ENCODE measurements around the gene CDK18. TPM values are rescaled to one million over a fixed set of nuclear protein-coding genes. Genes with fewer than 3 reads are reported as not detected.

CDK18 gene
- total and polyA plus RNA-seq, 4 donors: 9.7 to 21.0 (median 15.0) TPM

DNA sequence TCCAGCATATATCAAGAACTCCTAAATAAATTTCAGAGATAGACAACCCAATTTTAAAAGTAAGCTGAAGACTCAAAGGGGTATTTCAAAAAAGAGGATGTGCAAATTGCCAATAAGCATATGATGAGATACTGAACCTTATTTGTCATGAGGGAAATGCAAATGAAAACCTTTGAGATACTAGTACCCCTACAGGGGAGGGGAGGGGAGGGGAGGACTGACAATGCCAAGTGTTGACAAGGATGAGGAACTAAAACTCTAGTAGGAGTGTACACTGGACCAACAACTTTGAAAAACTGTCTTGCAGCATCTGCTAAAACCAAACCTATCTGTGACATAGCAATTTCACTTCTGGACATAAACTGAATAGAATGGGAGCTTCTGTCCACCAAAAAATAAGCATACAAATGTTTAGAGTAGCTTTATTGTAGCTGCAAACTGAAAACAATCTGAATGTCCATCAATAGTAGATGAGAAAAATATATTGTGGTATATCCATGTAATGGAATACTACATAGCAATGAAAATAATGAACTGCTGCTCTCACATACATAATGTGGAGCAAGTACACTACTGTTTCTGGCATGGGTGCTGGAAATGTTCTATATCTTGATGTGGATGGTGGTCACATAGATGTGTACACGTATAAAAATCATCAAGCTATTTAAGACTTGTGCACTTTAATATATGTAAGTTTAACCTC, 57.2 kb downstream of the CDK18 start:
- no peaks in the 10 kb centered on the region for H3K36me3 ChIP-seq (ENCODE audit: control insufficient read depth in 4 of 4, insufficient read depth in 4 of 4, low read length in 4 of 4)
- H3K27me3 ChIP-seq (ENCODE audit: control insufficient read depth in 3 of 3, insufficient read depth in 3 of 3, low read length in 2 of 3): peaks cover 0 to 13% (median 2%) of the 10 kb centered on the region in 3 donors
- peaks cover 0 to 2% (median under 1%) of the 10 kb centered on the region in 4 donors for H3K9me3 ChIP-seq (ENCODE audit: control insufficient read depth in 4 of 4, insufficient read depth in 3 of 4, low read length in 3 of 4)
- H3K4me1 ChIP-seq (ENCODE audit: control insufficient read depth in 5 of 5, insufficient read depth in 5 of 5, low read length in 5 of 5): peaks cover 0 to 2% (median 0%) of the 10 kb centered on the region in 5 donors
- H3K9ac ChIP-seq (ENCODE audit: insufficient read depth in 1 of 2, low read length in 2 of 2): no peak overlapping the region
- ATAC-seq (ENCODE audit: insufficient read depth, low FRiP score): no peak
- no peak overlapping the region for H3K4me3 ChIP-seq
- TF ChIP-seq, protein P1, sequence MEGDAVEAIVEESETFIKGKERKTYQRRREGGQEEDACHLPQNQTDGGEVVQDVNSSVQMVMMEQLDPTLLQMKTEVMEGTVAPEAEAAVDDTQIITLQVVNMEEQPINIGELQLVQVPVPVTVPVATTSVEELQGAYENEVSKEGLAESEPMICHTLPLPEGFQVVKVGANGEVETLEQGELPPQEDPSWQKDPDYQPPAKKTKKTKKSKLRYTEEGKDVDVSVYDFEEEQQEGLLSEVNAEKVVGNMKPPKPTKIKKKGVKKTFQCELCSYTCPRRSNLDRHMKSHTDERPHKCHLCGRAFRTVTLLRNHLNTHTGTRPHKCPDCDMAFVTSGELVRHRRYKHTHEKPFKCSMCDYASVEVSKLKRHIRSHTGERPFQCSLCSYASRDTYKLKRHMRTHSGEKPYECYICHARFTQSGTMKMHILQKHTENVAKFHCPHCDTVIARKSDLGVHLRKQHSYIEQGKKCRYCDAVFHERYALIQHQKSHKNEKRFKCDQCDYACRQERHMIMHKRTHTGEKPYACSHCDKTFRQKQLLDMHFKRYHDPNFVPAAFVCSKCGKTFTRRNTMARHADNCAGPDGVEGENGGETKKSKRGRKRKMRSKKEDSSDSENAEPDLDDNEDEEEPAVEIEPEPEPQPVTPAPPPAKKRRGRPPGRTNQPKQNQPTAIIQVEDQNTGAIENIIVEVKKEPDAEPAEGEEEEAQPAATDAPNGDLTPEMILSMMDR (IDR thresholded peaks at IDR 0.05; ENCODE audit: control extremely low read depth, extremely low read depth): no peak
- H3K27ac ChIP-seq (ENCODE audit: low read depth in 1 of 2, low read length in 1 of 2): no peak overlapping the region
- no peak for DNase-seq
- WGBS, 2 donors: 93 to 96% methylated on average over 1 of the region's 1 CpG

DNA sequence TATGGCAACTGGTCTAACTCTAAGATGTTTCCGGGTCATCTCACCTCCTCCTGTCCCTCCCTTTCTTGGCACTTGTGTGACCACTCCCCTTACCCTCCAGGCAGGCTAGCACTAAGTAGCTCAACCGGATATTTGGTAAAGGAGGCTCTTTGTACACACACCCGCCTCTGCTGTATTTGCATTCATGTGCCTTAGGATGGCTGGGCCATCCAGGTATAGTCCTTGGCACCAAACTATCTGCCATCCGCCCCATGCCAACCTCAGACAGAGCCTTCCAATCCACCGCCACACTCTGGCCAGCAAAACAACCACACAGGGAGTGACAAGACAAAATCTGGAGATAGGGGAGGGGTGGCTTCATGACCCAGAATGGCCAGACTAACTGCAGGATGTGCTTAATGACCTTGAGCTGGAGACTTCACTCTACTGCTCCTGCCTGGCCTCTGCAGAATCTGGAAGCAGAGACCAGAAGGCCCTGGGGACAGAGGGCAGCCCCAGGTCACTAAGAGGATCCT, 59.5 kb downstream of the CDK18 start:
- peak; percentile 45 for ATAC-seq (ENCODE audit: insufficient read depth, low FRiP score)
- TF ChIP-seq, protein P1 (IDR thresholded peaks at IDR 0.05; ENCODE audit: control extremely low read depth, extremely low read depth): no peak
- WGBS, 2 donors: 51 to 52% methylated on average over 5 of the region's 5 CpGs

DNA sequence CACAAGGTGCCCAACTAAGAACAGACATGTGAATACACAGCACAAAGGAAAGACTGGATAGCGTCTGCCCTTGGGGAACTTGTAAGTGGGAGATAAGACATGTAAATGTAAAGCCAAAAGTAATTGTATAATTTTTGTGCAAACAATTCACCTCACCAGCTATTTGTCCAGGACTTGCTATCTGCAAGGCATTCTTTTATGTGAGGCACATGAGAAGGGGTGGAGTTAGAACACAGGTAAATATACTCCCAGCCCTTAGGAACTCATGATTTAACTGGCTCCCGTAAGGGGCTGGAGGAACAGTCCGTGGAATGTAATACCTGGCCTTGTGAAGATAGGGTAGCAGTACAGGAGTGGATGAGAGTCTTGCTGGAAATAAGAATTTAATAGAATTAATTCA, 61.3 kb downstream of the CDK18 start:
- ATAC-seq (ENCODE audit: insufficient read depth, low FRiP score) (no peak), DNase-seq (peak in 2 of 3 donors; percentile 31 to 60)
- WGBS, 2 donors: 62 to 67% methylated on average over 3 of the region's 3 CpGs
- TF ChIP-seq, protein P1 (IDR thresholded peaks at IDR 0.05; ENCODE audit: control extremely low read depth, extremely low read depth): no peak
- Histone ChIP-seq H3K4me1 (ENCODE audit: control insufficient read depth in 5 of 5, insufficient read depth in 5 of 5, low read length in 5 of 5) (peaks cover 0 to 4% (median 3%) of the 10 kb centered on the region in 5 donors), H3K27me3 (ENCODE audit: control insufficient read depth in 3 of 3, insufficient read depth in 3 of 3, low read length in 2 of 3) (peaks cover 0 to 46% (median 35%) of the 10 kb centered on the region in 3 donors), H3K27ac (ENCODE audit: low read depth in 1 of 2, low read length in 1 of 2) (no peak overlapping the region), H3K9me3 (ENCODE audit: control insufficient read depth in 4 of 4, insufficient read depth in 3 of 4, low read length in 3 of 4) (peaks cover 0 to 4% (median 1%) of the 10 kb centered on the region in 4 donors), H3K4me3 (no peak overlapping the region), H3K9ac (ENCODE audit: insufficient read depth in 1 of 2, low read length in 2 of 2) (no peak overlapping the region), H3K36me3 (ENCODE audit: control insufficient read depth in 4 of 4, insufficient read depth in 4 of 4, low read length in 4 of 4) (no peaks in the 10 kb centered on the region)

More for the DNA sequence above, 59.5 kb downstream of the CDK18 start:
- no peak overlapping the region for H3K9ac ChIP-seq (ENCODE audit: insufficient read depth in 1 of 2, low read length in 2 of 2)
- H3K9me3 ChIP-seq (ENCODE audit: control insufficient read depth in 4 of 4, insufficient read depth in 3 of 4, low read length in 3 of 4): peaks cover 0 to 3% (median 1%) of the 10 kb centered on the region in 4 donors
- no peak overlapping the region for H3K4me3 ChIP-seq
- peaks cover 0 to 31% (median 20%) of the 10 kb centered on the region in 3 donors for H3K27me3 ChIP-seq (ENCODE audit: control insufficient read depth in 3 of 3, insufficient read depth in 3 of 3, low read length in 2 of 3)
- H3K36me3 ChIP-seq (ENCODE audit: control insufficient read depth in 4 of 4, insufficient read depth in 4 of 4, low read length in 4 of 4): no peaks in the 10 kb centered on the region
- H3K4me1 ChIP-seq (ENCODE audit: control insufficient read depth in 5 of 5, insufficient read depth in 5 of 5, low read length in 5 of 5): peaks cover 0 to 4% (median 3%) of the 10 kb centered on the region in 5 donors
- H3K27ac ChIP-seq (ENCODE audit: low read depth in 1 of 2, low read length in 1 of 2): peak overlapping the region in 1 of 2 donors; percentile 20
- DNase-seq: no peak

Data from lung (tissue), 12 donors.